Heart left ventricle (tissue), 16 donors: Measurements from ENCODE around the gene LNPK. TPM values are rescaled to one million over a fixed set of nuclear protein-coding genes. Genes with fewer than 3 reads are reported as not detected.

Experiments
- ATAC-seq, 4 donors: fragments of 200-7000 bp; cut with Tn5 transposase; one replicate each; pipeline ENCODE4 v1.9.1; 2020 to 2022; ENCODE audit warnings: moderate library complexity in 4 of 4, mild to moderate bottlenecking in 3 of 4, moderate number of reproducible peaks in 1 of 4
- DNase-seq, 5 donors: peaks; one replicate each; pipeline ENCODE4 v3.0.0-alpha.2; 2020
- H3K27ac ChIP-seq, 12 donors: fragments of 200-600 bp; sonication (generic) in 4 of 12; one replicate each; pipeline versions ENCODE4 v1.5.0 to v1.8.0; 2016 to 2022; ENCODE audit warnings: mild to moderate bottlenecking in 2 of 12
- H3K27me3 ChIP-seq, 9 donors: fragments of 200-600 bp; sonication (generic) in 2 of 9; one replicate each; pipeline versions ENCODE4 v1.5.1 to v1.8.0; 2016 to 2022; ENCODE audit warnings: mild to moderate bottlenecking in 3 of 9
- H3K36me3 ChIP-seq, 9 donors: fragments of 200-600 bp; sonication (generic) in 2 of 9; one replicate each; pipeline versions ENCODE4 v1.5.0 to v1.8.0; 2018 to 2022; ENCODE audit warnings: mild to moderate bottlenecking in 2 of 9
- H3K4me1 ChIP-seq, 12 donors: fragments of 200-600 bp; sonication (generic) in 4 of 12; one replicate each; pipeline versions ENCODE4 v1.5.0 to v1.8.0; 2016 to 2022; ENCODE audit warnings: mild to moderate bottlenecking in 3 of 12
- H3K4me3 ChIP-seq, 12 donors: fragments of 200-600 bp; sonication (generic) in 4 of 12; one replicate each; pipeline versions ENCODE4 v1.5.0 to v1.8.0; 2017 to 2022; ENCODE audit warnings: mild to moderate bottlenecking in 9 of 12, moderate library complexity in 4 of 12
- H3K9me3 ChIP-seq, 12 donors: fragments of 200-600 bp; sonication (generic) in 4 of 12; one replicate each; pipeline versions ENCODE4 v1.5.0 to v1.8.0; 2016 to 2022; ENCODE audit warnings: mild to moderate bottlenecking in 1 of 12
- POLR2A ChIP-seq, 2 donors: fragments of 450-650 bp; IDR thresholded peaks; one replicate each; pipeline ENCODE4 v1.6.1; 2017; ENCODE audit warnings: antibody characterized with exemption in 2 of 2, mild to moderate bottlenecking in 2 of 2, moderate library complexity in 2 of 2
- WGBS, 4 donors: extraction: QIAGEN DNeasy Blood & Tissue Kit in 2 of 4; methylation state at CpG; one replicate each; pipeline versions ENCODE4 v1.1.5 to v1.1.7; 2013 to 2018; 5-methylcytosine and 5-hydroxymethylcytosine counted together
- intact Hi-C, 10 donors: fragments of 100-400 bp; cut with DNase I; formaldehyde crosslinking; loops; one replicate each; pipeline versions ENCODE4 v1.11.1 to v1.14.2; 2022
- polyA plus RNA-seq, 2 donors: library from polyadenylated mRNA; stranded (reverse); fragments of 200-250 nt; gene quantifications; one replicate each; pipeline ENCODE4 v1.2.3, GENCODE V29; 2013
- total RNA-seq, 9 donors: library from RNA; depleted of rRNA in 2 of 9; stranded (reverse); fragments of >200 nt in 2 of 9; fragmentation: NEBNext Ultra II Directional in 3 of 9; extraction: Animal tissue kit (Norgen Biotek cat#: 25700) in 3 of 9; gene quantifications; one replicate each; pipeline versions ENCODE4 v1.1.0 to v1.2.4, GENCODE V29; 2016 to 2023
- TF ChIP-seq, protein P1 (sequence below), 12 donors: fragments of 200-600 bp; sonication (generic) in 4 of 12; IDR thresholded peaks; one replicate each; pipeline versions ENCODE4 v1.5.0 to v1.8.0; 2018 to 2022; ENCODE audit warnings: antibody characterized with exemption in 12 of 12, mild to moderate bottlenecking in 5 of 12
- donor health status: ischemic (EF 13 %, LVEDD 7.1; RV severe dilation, severe dysfunction).
- donor health status: healthy with polysubstance abuse.
- donor health status: DM: no; HTN: yes; CAD: no.
- donor health status: DM: no; HTN: no; CAD: no.
- donor health status: ischemic (EF 25% LVEDD 6.9; RV normal size, moderate dysfunction).
- donor health status: ischemic (EF 25% LVEDD 5.7; RV mildly dilated, moderate dysfunction).
- donor health status: healthy.
- donor health status: DM: yes; HTN: yes; CAD: no.
- donor health status: ischemic (EF 35%, LVEDD 5.7; RV mildly dilated, moderate dysfunction).
- donor health status: nonischemic (EF 11% LVEDD 7.7; RV severe dilation, severe dysfunction).
- donor health status: DM: yes; HTN: yes; CAD: no.
- donor health status: PGD.
- donor health status: ischemic (EF 29% LVEDD 5.4; RV normal size, mild dysfunction).
- donor health status: nonischemic (EF 23%, LVEDD 6.1; RV moderate dilation, normal function).

LNPK gene
- total and polyA plus RNA-seq, 11 donors, result 5.0 to 45.6 (median 32.9) TPM

DNA sequence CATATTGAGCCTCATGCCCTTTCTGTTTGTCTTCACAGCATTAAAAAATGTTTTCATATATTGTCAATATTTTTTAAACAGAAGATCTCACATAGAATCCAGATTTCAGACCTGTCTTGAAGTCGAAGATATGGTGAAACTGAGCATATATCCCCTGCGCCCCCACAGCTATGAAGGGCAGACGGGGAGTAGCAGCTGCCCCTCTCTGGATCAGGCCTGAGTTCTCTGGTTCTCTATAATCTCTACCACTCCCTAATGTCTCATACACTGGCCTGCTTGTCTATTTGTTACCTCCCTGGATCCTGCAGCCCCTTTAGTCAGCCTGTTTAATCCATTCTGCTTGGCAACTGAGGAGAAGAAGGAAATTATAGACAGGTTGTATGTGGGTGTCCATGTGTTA, 122.4 kb downstream of the LNPK start:
- Histone ChIP-seq H3K4me3 (no peak overlapping the region), H3K9me3 (no peaks in the 10 kb centered on the region), H3K27me3 (peaks cover 0 to 3% (median 0%) of the 10 kb centered on the region in 9 donors), H3K4me1 (peaks cover 0 to 3% (median 0%) of the 10 kb centered on the region in 12 donors), H3K27ac (no peak overlapping the region), H3K36me3 (no peaks in the 10 kb centered on the region)
- no peak for ATAC-seq
- TF ChIP-seq, protein P1, sequence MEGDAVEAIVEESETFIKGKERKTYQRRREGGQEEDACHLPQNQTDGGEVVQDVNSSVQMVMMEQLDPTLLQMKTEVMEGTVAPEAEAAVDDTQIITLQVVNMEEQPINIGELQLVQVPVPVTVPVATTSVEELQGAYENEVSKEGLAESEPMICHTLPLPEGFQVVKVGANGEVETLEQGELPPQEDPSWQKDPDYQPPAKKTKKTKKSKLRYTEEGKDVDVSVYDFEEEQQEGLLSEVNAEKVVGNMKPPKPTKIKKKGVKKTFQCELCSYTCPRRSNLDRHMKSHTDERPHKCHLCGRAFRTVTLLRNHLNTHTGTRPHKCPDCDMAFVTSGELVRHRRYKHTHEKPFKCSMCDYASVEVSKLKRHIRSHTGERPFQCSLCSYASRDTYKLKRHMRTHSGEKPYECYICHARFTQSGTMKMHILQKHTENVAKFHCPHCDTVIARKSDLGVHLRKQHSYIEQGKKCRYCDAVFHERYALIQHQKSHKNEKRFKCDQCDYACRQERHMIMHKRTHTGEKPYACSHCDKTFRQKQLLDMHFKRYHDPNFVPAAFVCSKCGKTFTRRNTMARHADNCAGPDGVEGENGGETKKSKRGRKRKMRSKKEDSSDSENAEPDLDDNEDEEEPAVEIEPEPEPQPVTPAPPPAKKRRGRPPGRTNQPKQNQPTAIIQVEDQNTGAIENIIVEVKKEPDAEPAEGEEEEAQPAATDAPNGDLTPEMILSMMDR (IDR thresholded peaks at IDR 0.05), result no peak
- intact Hi-C loops, result no loop called here
- 74 to 93% (median 88%) methylated on average over 3 of the region's 3 CpGs for WGBS, 4 donors
- no peak for DNase-seq

DNA sequence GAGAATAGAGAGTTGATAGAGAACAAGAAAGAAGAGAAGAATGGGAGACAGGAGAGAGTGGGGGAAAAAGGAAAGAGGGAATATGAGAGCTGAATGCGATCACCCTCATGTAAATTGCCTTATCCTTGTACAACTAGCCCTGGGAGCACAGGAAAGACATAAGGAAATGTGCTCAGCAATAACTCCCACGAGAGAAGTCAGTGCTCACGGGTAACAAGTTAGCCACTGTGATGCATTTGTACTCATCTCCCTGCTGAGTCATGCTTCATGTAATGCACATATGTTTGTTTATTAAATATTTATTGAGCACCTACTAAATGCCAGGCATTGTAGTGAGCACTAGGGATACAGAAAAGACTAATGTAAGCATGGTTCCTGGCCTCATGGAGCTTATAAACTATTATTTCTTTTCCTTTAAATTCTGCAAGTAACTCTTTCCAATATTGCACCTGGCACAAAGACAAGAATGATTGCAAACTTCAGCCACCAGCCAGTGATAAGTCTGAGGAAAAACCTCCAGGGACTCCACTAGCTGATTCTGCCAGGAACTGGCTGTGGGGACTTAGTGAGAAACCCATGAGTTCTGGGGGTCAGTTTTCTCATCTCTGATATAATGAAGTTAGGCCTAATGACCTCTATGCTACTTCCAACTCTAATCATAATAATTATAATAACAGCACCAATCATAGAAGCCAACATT, 124.1 kb downstream of the LNPK start:
- Histone ChIP-seq H3K27me3 (peaks cover 0 to 3% (median 0%) of the 10 kb centered on the region in 9 donors), H3K9me3 (no peaks in the 10 kb centered on the region), H3K27ac (peak overlapping the region in 1 of 12 donors; percentile 22), H3K4me3 (no peak overlapping the region), H3K36me3 (no peaks in the 10 kb centered on the region), H3K4me1 (peaks cover 0 to 9% (median 0%) of the 10 kb centered on the region in 12 donors)
- TF ChIP-seq, protein P1 (IDR thresholded peaks at IDR 0.05), result no peak
- ATAC-seq (peak in 1 of 4 donors; percentile 36), DNase-seq (no peak)
- intact Hi-C loops, result no loop called here
- WGBS, 4 donors, result 43 to 63% (median 56%) methylated on average over 3 of the region's 3 CpGs

DNA sequence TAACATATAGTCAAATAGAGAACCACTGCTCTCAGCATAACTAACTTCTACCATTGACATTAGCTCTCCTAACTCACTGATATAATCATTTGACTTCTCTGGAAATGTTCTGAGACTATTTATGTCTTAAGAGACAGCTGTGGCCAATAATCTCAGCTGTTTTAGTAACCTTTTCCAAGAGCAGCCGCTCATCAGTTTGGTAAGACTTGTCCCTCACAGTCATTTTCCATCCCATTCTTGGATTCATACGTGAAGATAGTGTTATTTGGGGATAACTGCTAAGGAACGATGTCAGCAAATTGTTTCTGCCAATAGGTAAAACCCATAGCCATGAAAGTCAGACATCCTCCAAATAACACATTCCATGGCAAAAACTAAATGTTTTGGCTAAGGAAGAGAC, 127.8 kb downstream of the LNPK start:
- Histone ChIP-seq H3K4me3 (no peak overlapping the region), H3K27me3 (no peaks in the 10 kb centered on the region), H3K4me1 (peaks cover 0 to 25% (median 7%) of the 10 kb centered on the region in 12 donors), H3K9me3 (no peaks in the 10 kb centered on the region), H3K27ac (no peak overlapping the region), H3K36me3 (no peaks in the 10 kb centered on the region)
- intact Hi-C loops, result no loop called here
- WGBS, 4 donors, result 63 to 80% (median 73%) methylated on average over 3 of the region's 3 CpGs
- no peak for ATAC-seq
- no peak for DNase-seq
- TF ChIP-seq POLR2A (IDR thresholded peaks at IDR 0.05), result no peak
- TF ChIP-seq, protein P1 (IDR thresholded peaks at IDR 0.05), result no peak

Other genes starting within 250 kb of the LNPK start
- under 1 TPM in 1 of 9 donors, not detected in 8; 0.06 TPM for gene EVX2, start 81.7 kb upstream of the LNPK start, total RNA-seq
- not detected for gene EVX2, start 81.7 kb upstream of the LNPK start, polyA plus RNA-seq
- gene HOXD13, start 90.5 kb upstream of the LNPK start, total RNA-seq, result not detected
- not detected for gene HOXD13, start 90.5 kb upstream of the LNPK start, polyA plus RNA-seq
- gene HOXD12, start 97.5 kb upstream of the LNPK start, total RNA-seq, result not detected
- not detected for gene HOXD12, start 97.5 kb upstream of the LNPK start, polyA plus RNA-seq
- not detected for gene HOXD11, start 105.0 kb upstream of the LNPK start, total RNA-seq
- gene HOXD11, start 105.0 kb upstream of the LNPK start, polyA plus RNA-seq, result not detected
- gene HOXD10, start 114.5 kb upstream of the LNPK start, total RNA-seq, result under 1 TPM in 1 of 9 donors, not detected in 8; 0.43 TPM
- under 1 TPM in 1 of 2 donors, not detected in 1; 0.03 TPM for gene HOXD10, start 114.5 kb upstream of the LNPK start, polyA plus RNA-seq
- gene HOXD9, start 120.5 kb upstream of the LNPK start, total RNA-seq, result under 1 TPM in 2 of 9 donors, not detected in 7; 0.40 to 0.43 TPM
- gene HOXD9, start 120.5 kb upstream of the LNPK start, polyA plus RNA-seq, result under 1 TPM in 1 of 2 donors, not detected in 1; 0.23 TPM
- gene HOXD8, start 127.4 kb upstream of the LNPK start, total RNA-seq, result 1 to 10 TPM in 3 of 9 donors, under 1 TPM in 6; 0.37 to 1.8 (median 0.59) TPM
- under 1 TPM; 0.21 to 0.42 TPM for gene HOXD8, start 127.4 kb upstream of the LNPK start, polyA plus RNA-seq
- gene HOXD4, start 149.3 kb upstream of the LNPK start, total RNA-seq, result under 1 TPM in 7 of 9 donors, not detected in 2; 0.17 to 0.96 (median 0.42) TPM
- under 1 TPM; 0.10 to 0.19 TPM for gene HOXD4, start 149.3 kb upstream of the LNPK start, polyA plus RNA-seq
- gene HOXD3, start 155.0 kb upstream of the LNPK start, total RNA-seq, result 1 to 10 TPM in 2 of 9 donors, under 1 TPM in 7; 0.35 to 1.4 (median 0.56) TPM
- gene HOXD3, start 155.0 kb upstream of the LNPK start, polyA plus RNA-seq, result under 1 TPM; 0.04 to 0.30 TPM
- under 1 TPM in 4 of 9 donors, not detected in 5; 0.16 to 0.51 (median 0.24) TPM for gene HOXD1, start 186.4 kb upstream of the LNPK start, total RNA-seq
- under 1 TPM in 1 of 2 donors, not detected in 1; 0.08 TPM for gene HOXD1, start 186.4 kb upstream of the LNPK start, polyA plus RNA-seq